Activated T-cell treated with anti-CD3 and anti-CD28 coated beads for 4 hours (primary cell): ENCODE results near the gene MAGEC1.
"Not testable (repeated sequence)": the region's sequence is repeated elsewhere in the genome, so short reads cannot be mapped to it uniquely, and the experiment has no call there.

Source experiments
- DNase-seq: peaks from one replicate; pipeline ENCODE4 v3.0.0-alpha.2; 2020

Gene MAGEC1

GRCh38 chrX:141903400-141904155, at the start of gene MAGEC1:
MAGEC1 (plus strand) TSS chrX:141903894; CDS start chrX:141905073, 1,179 bp downstream.
- DNase-seq: no peak

GRCh38 chrX:141857479-141857878, 46.2 kb upstream of the MAGEC1 start:
- DNase-seq: no peak

- no peak for DNase-seq
These were observed 24.1 kb upstream of the MAGEC1 start for GRCh38 chrX:141879616-141880015.

GRCh38 chrX:141888811-141889210, 14.9 kb upstream of the MAGEC1 start:
- DNase-seq: not testable (repeated sequence)

- DNase-seq: no peak
These were observed 9.0 kb upstream of the MAGEC1 start for GRCh38 chrX:141894733-141895132.

GRCh38 chrX:141897690-141898089, 6.0 kb upstream of the MAGEC1 start:
- no peak for DNase-seq

GRCh38 chrX:141902366-141902765, 1.3 kb upstream of the MAGEC1 start:
- no peak for DNase-seq

GRCh38 chrX:141904262-141904661, 568 bp downstream of the MAGEC1 start:
- DNase-seq: no peak

GRCh38 chrX:141917801-141918200, 14.1 kb downstream of the MAGEC1 start:
- DNase-seq: no peak

GRCh38 chrX:141924293-141924692, 20.6 kb downstream of the MAGEC1 start:
- DNase-seq: no peak

- no peak for DNase-seq
These were observed 24.7 kb downstream of the MAGEC1 start for GRCh38 chrX:141928432-141928831.

GRCh38 chrX:141934059-141934641, 30.5 kb downstream of the MAGEC1 start:
- DNase-seq: no peak

- no peak for DNase-seq
These were observed 32.0 kb downstream of the MAGEC1 start for GRCh38 chrX:141935645-141936044.

GRCh38 chrX:141936080-141936479, 32.4 kb downstream of the MAGEC1 start:
- DNase-seq: no peak

GRCh38 chrX:141941234-141941633, 37.5 kb downstream of the MAGEC1 start:
- DNase-seq: no peak

- no peak for DNase-seq
These were observed 41.7 kb downstream of the MAGEC1 start for GRCh38 chrX:141945426-141945825.

- no peak for DNase-seq
These were observed 43.7 kb downstream of the MAGEC1 start for GRCh38 chrX:141947350-141947749.

GRCh38 chrX:141952603-141953002, 48.9 kb downstream of the MAGEC1 start:
- DNase-seq: no peak

- DNase-seq: no peak
These were observed 55.0 kb downstream of the MAGEC1 start for GRCh38 chrX:141958675-141959074.
